ENCODE measurements around the gene MACROD2. TPM values are rescaled to one million over a fixed set of nuclear protein-coding genes. Genes with fewer than 3 reads are reported as not detected.

MACROD2 gene
- total and polyA plus RNA-seq, 9 donors = 3.7 to 25.5 (median 7.8) TPM

GRCh38 chr20:14996883-14997672, 1001.8 kb downstream of the MACROD2 start:
- intact Hi-C loops (cut with DNase I) = no loop called here
- 87 to 88% (median 88%) methylated on average over 2 of the region's 2 CpGs for WGBS, 3 donors
- TF ChIP-seq POLR2A (IDR thresholded peaks at IDR 0.05) (no peak), EP300 (IDR thresholded peaks at IDR 0.05) (no peak), CTCF (IDR thresholded peaks at IDR 0.05) (no peak)
- no peak overlapping the region for H3K27ac ChIP-seq
- H3K4me1 ChIP-seq (ENCODE audit: insufficient read depth) = no peaks in the 10 kb centered on the region
- H3K27me3 ChIP-seq = no peaks in the 10 kb centered on the region
- H3K9me3 ChIP-seq = peaks cover 0 to 3% of the 10 kb centered on the region in 2 donors
- H3K4me3 ChIP-seq = no peak overlapping the region
- no peak for DNase-seq
- H3K36me3 ChIP-seq = no peaks in the 10 kb centered on the region

- Histone ChIP-seq H3K27ac (no peak overlapping the region), H3K36me3 (no peaks in the 10 kb centered on the region), H3K9me3 (peaks cover 0 to 3% of the 10 kb centered on the region in 2 donors), H3K4me1 (ENCODE audit: insufficient read depth) (no peaks in the 10 kb centered on the region), H3K4me3 (no peak overlapping the region), H3K27me3 (no peaks in the 10 kb centered on the region)
- DNase-seq = no peak
- TF ChIP-seq CTCF (IDR thresholded peaks at IDR 0.05) (no peak), EP300 (IDR thresholded peaks at IDR 0.05) (no peak), POLR2A (IDR thresholded peaks at IDR 0.05) (no peak)
- intact Hi-C loops (cut with DNase I) = no loop called here
- WGBS, 3 donors = 89 to 94% (median 92%) methylated on average over 3 of the region's 3 CpGs
These were observed 1002.5 kb downstream of the MACROD2 start for GRCh38 chr20:14997791-14998190.

- H3K27me3 ChIP-seq = no peaks in the 10 kb centered on the region
- no peak for TF ChIP-seq POLR2A (IDR thresholded peaks at IDR 0.05)
- TF ChIP-seq EP300 (IDR thresholded peaks at IDR 0.05) = no peak
- no peak for TF ChIP-seq CTCF (IDR thresholded peaks at IDR 0.05)
- H3K4me1 ChIP-seq (ENCODE audit: insufficient read depth) = peaks cover 10% of the 10 kb centered on the region
- DNase-seq = no peak
- WGBS, 3 donors = 27 to 45% (median 30%) methylated on average over 4 of the region's 4 CpGs
- H3K9me3 ChIP-seq = no peaks in the 10 kb centered on the region
- no peak overlapping the region for H3K4me3 ChIP-seq
- no peak overlapping the region for H3K27ac ChIP-seq
- no peaks in the 10 kb centered on the region for H3K36me3 ChIP-seq
- intact Hi-C loops (cut with DNase I) = no loop called here
These were observed 1010.1 kb downstream of the MACROD2 start for GRCh38 chr20:15005300-15005986.

GRCh38 chr20:15011631-15012030, 1016.3 kb downstream of the MACROD2 start:
- Histone ChIP-seq H3K4me1 (ENCODE audit: insufficient read depth) (peaks cover 12% of the 10 kb centered on the region), H3K36me3 (no peaks in the 10 kb centered on the region), H3K4me3 (no peak overlapping the region), H3K27ac (no peak overlapping the region), H3K9me3 (no peaks in the 10 kb centered on the region), H3K27me3 (no peaks in the 10 kb centered on the region)
- 79 to 95% (median 88%) methylated on average over 4 of the region's 4 CpGs for WGBS, 3 donors
- TF ChIP-seq CTCF (IDR thresholded peaks at IDR 0.05) = no peak
- no peak for TF ChIP-seq POLR2A (IDR thresholded peaks at IDR 0.05)
- no peak for TF ChIP-seq EP300 (IDR thresholded peaks at IDR 0.05)
- intact Hi-C loops (cut with DNase I) = no loop called here
- DNase-seq = no peak

Data from ovary (tissue), 9 donors.